Erythroblast (primary cell): Measurements from ENCODE around the gene ZNF138.

Source experiments
- GATA1 ChIP-seq: IDR thresholded peaks from 2 replicates; pipeline ENCODE4 v1.6.1; 2011; ENCODE audit warnings: low read depth, mild to moderate bottlenecking, control low read depth, low read length, moderate library complexity
- POLR2A ChIP-seq: IDR thresholded peaks from 2 replicates; pipeline ENCODE4 v1.6.1; 2011; ENCODE audit warnings: mild to moderate bottlenecking, low read length

DNA sequence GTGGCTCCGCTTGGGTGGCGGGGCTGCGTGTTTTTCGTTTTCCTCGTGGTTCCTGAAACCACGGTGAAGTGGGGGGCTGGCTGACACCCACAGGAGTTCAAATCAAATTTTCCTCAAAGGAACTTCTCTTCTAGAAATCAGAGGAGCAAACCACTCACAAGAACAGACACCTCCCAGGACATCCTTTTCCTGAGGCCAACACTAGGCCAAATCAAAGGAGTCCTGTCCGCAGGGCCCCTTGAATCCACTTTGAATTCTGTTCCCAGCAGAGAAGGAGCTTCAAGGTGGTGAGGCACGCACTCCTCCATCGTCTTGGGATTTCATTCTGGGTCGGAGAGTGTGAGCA, 78.9 kb downstream of the ZNF138 start:
- no peak for TF ChIP-seq POLR2A
- no peak for TF ChIP-seq GATA1
